Dermis microvascular lymphatic vessel endothelial cell (primary cell): ENCODE results near the gene MDK. TPM values are rescaled to one million over a fixed set of nuclear protein-coding genes. Genes with fewer than 3 reads are reported as not detected.

ENCODE experiments used
- DNase-seq, 2 donors: peaks; one replicate each; pipeline versions ENCODE4 v3.0.0 to v3.0.0-alpha.2; 2010; ENCODE audit warnings: low read depth in 2 of 2
- total RNA-seq: library from RNA; depleted of rRNA; stranded (reverse); fragments of >200 nt; gene quantifications from 2 replicates; pipeline ENCODE4 v1.2.1, GENCODE V29; 2014

Gene MDK
- total RNA-seq, result 34.8 and 58.0 TPM in 2 replicates

GRCh38 chr11:46381048-46381818 is at the start of gene MDK:
TSS of gene MDK (plus strand) at chr11:46381669. CDS start at chr11:46382058, 389 bp downstream.
- DNase-seq, result peak in 1 of 2 donors; percentile 46

GRCh38 chr11:46332093-46332567 is 49.3 kb upstream of the MDK start:
- no peak for DNase-seq

- no peak for DNase-seq
These were observed 48.7 kb upstream of the MDK start for GRCh38 chr11:46332568-46333393.

- no peak for DNase-seq
These were observed 48.0 kb upstream of the MDK start for GRCh38 chr11:46333394-46333947.

- DNase-seq, result no peak
These were observed 47.3 kb upstream of the MDK start for GRCh38 chr11:46334211-46334610.

- no peak for DNase-seq
These were observed 46.2 kb upstream of the MDK start for GRCh38 chr11:46335271-46335670.

GRCh38 chr11:46335890-46336562 is 45.4 kb upstream of the MDK start:
- DNase-seq, result no peak

GRCh38 chr11:46336563-46337180 is 44.8 kb upstream of the MDK start:
- no peak for DNase-seq

- no peak for DNase-seq
These were observed 43.7 kb upstream of the MDK start for GRCh38 chr11:46337626-46338345.

- DNase-seq, result no peak
These were observed 42.9 kb upstream of the MDK start for GRCh38 chr11:46338636-46338987.

GRCh38 chr11:46338988-46339666 is 42.3 kb upstream of the MDK start:
- no peak for DNase-seq

GRCh38 chr11:46339816-46340215 is 41.7 kb upstream of the MDK start:
- no peak for DNase-seq

- DNase-seq, result no peak
These were observed 40.0 kb upstream of the MDK start for GRCh38 chr11:46341454-46341853.

- peak in 1 of 2 donors; percentile 74 for DNase-seq
These were observed 39.2 kb upstream of the MDK start for GRCh38 chr11:46342239-46342638.

- DNase-seq, result no peak
These were observed 37.9 kb upstream of the MDK start for GRCh38 chr11:46343520-46343919.

GRCh38 chr11:46345131-46345597 is 36.3 kb upstream of the MDK start:
- peak in 1 of 2 donors; percentile 64 for DNase-seq

GRCh38 chr11:46345881-46346484 is 35.5 kb upstream of the MDK start:
- DNase-seq, result no peak

- DNase-seq, result peak in 1 of 2 donors; percentile 86
These were observed 34.4 kb upstream of the MDK start, which contains the start of gene DGKZ for GRCh38 chr11:46346886-46347636. TSS of gene DGKZ (plus strand) at chr11:46347463. CDS start at chr11:46347660, 197 bp downstream.
